Sciatic nerve (tissue), 2 donors: ENCODE data around the gene ARHGEF1. TPM values are rescaled to one million over a fixed set of nuclear protein-coding genes. Genes with fewer than 3 reads are reported as not detected.

Experiments
- ATAC-seq: fragments of 200-7000 bp; cut with Tn5 transposase; one replicate; pipeline ENCODE4 v1.9.1; 2020; ENCODE audit warnings: mild to moderate bottlenecking, moderate library complexity
- DNase-seq: peaks from one replicate; pipeline ENCODE4 v3.0.0-alpha.2; 2020; ENCODE audit warnings: low spot score
- intact Hi-C: fragments of 100-400 bp; cut with DNase I; formaldehyde crosslinking; loops from one replicate; pipeline ENCODE4 v1.14.2; 2022
- total RNA-seq: library from RNA; stranded (reverse); fragmentation: NEBNext Ultra II Directional; extraction: Animal tissue kit (Norgen Biotek cat#: 25700); gene quantifications from one replicate; pipeline ENCODE4 v1.2.1, GENCODE V29; 2021
- donor health status: DM: no; HTN: no; CAD: no.
- donor health status: DM: no; HTN: no; CAD: no.

Gene ARHGEF1
- total RNA-seq, 1 donor from 2014 or later: 137 TPM

GRCh38 chr19:41923045-41923788 lies 40.2 kb downstream of the ARHGEF1 start:
- intact Hi-C loops: no loop called here
- DNase-seq: no peak

GRCh38 chr19:41924151-41925145 lies 41.5 kb downstream of the ARHGEF1 start:
- DNase-seq (no peak), ATAC-seq (no peak)
- intact Hi-C loops: no loop called here

More at GRCh38 chr19:41923045-41923788, 40.2 kb downstream of the ARHGEF1 start:
- no peak for ATAC-seq

- DNase-seq: no peak
- intact Hi-C loops: no loop called here
- ATAC-seq: no peak
Measured at GRCh38 chr19:41925208-41926003, 42.4 kb downstream of the ARHGEF1 start.

GRCh38 chr19:41926028-41926762 lies 43.2 kb downstream of the ARHGEF1 start:
- ATAC-seq (no peak), DNase-seq (no peak)
- intact Hi-C loops: no loop called here

GRCh38 chr19:41926763-41927496 lies 43.9 kb downstream of the ARHGEF1 start:
- intact Hi-C loops: no loop called here
- no peak for ATAC-seq
- DNase-seq: no peak

- DNase-seq (no peak), ATAC-seq (no peak)
- intact Hi-C loops: no loop called here
Measured at GRCh38 chr19:41927497-41928192, 44.7 kb downstream of the ARHGEF1 start.

GRCh38 chr19:41928221-41928683 lies 45.3 kb downstream of the ARHGEF1 start, which contains the start of gene ERFL:
ERFL (minus strand) TSS chr19:41928449; CDS start chr19:41912919, 15,530 bp downstream.
- ATAC-seq: no peak
- intact Hi-C loops: no loop called here
- no peak for DNase-seq

GRCh38 chr19:41928754-41929535 lies 46.0 kb downstream of the ARHGEF1 start:
- ATAC-seq (peak; percentile 31), DNase-seq (no peak)
- intact Hi-C loops: no loop called here

- intact Hi-C loops: no loop called here
- DNase-seq (no peak), ATAC-seq (no peak)
Measured at GRCh38 chr19:41929536-41930071, 46.6 kb downstream of the ARHGEF1 start.

- intact Hi-C loops: no loop called here
- ATAC-seq (no peak), DNase-seq (no peak)
Measured at GRCh38 chr19:41930322-41930722, 47.3 kb downstream of the ARHGEF1 start.

- ATAC-seq (no peak), DNase-seq (no peak)
- intact Hi-C loops: no loop called here
Measured at GRCh38 chr19:41930926-41931592, 48.1 kb downstream of the ARHGEF1 start.

GRCh38 chr19:41932259-41932719 lies 49.3 kb downstream of the ARHGEF1 start:
- DNase-seq (no peak), ATAC-seq (no peak)
- intact Hi-C loops: no loop called here

GRCh38 chr19:41932720-41933332 lies 49.8 kb downstream of the ARHGEF1 start:
- ATAC-seq: no peak
- no peak for DNase-seq
- intact Hi-C loops: no loop called here

- intact Hi-C loops: no loop called here
- DNase-seq: no peak
- no peak for ATAC-seq
Measured at GRCh38 chr19:41933693-41934426, 50.9 kb downstream of the ARHGEF1 start.
